Kidney (tissue), 14 donors: ENCODE data around the gene KDM6A. TPM values are rescaled to one million over a fixed set of nuclear protein-coding genes. Genes with fewer than 3 reads are reported as not detected.

ENCODE experiments used
- DNase-seq, 5 donors: peaks; one replicate each; pipeline ENCODE4 v3.0.0-alpha.2; 2013 to 2020
- FAIRE-seq: peaks from 2 replicates; lab custom pipeline; 2012; peaks lifted over from hg19 to GRCh38; lab: Jason Lieb, UNC
- H3K27ac ChIP-seq, 2 donors: one replicate each; pipeline ENCODE4 v1.7.0; 2013; ENCODE audit warnings: low read depth in 2 of 2, low read length in 2 of 2, inconsistent platforms in 1 of 2
- H3K27me3 ChIP-seq: one replicate; pipeline ENCODE4 v1.7.1; 2013; ENCODE audit warnings: low read length, inconsistent platforms; ENCODE audit not compliant: control insufficient read depth, insufficient read depth
- H3K36me3 ChIP-seq, 3 donors: one replicate each; pipeline versions ENCODE4 v1.7.0 to v1.7.1; 2013; ENCODE audit warnings: low read length in 3 of 3, control low read depth in 1 of 3, inconsistent platforms in 1 of 3; ENCODE audit not compliant: insufficient read depth in 3 of 3, control insufficient read depth in 2 of 3
- H3K4me1 ChIP-seq, 3 donors: one replicate each; pipeline versions ENCODE4 v1.7.0 to v1.7.1; 2013; ENCODE audit warnings: low read length in 3 of 3, inconsistent platforms in 1 of 3, low read depth in 1 of 3; ENCODE audit not compliant: control insufficient read depth in 2 of 3, insufficient read depth in 2 of 3
- H3K4me3 ChIP-seq, 3 donors: one replicate each; pipeline versions ENCODE4 v1.7.0 to v1.8.1; 2013; ENCODE audit warnings: low read length in 3 of 3, control low read depth in 1 of 3, inconsistent platforms in 1 of 3
- H3K9ac ChIP-seq, 3 donors: one replicate each; pipeline versions ENCODE4 v1.7.0 to v1.7.1; 2013; ENCODE audit warnings: low read length in 3 of 3, control low read depth in 1 of 3, inconsistent platforms in 1 of 3
- H3K9me3 ChIP-seq, 3 donors: one replicate each; pipeline versions ENCODE4 v1.7.0 to v1.7.1; 2013; ENCODE audit warnings: low read length in 3 of 3, control low read depth in 1 of 3, inconsistent platforms in 1 of 3; ENCODE audit not compliant: control insufficient read depth in 2 of 3, insufficient read depth in 1 of 3
- CTCF ChIP-seq: IDR thresholded peaks from 3 replicates; pipeline ENCODE4 v1.5.1; 2012; ENCODE audit warnings: mild to moderate bottlenecking, moderate library complexity, borderline replicate concordance; ENCODE audit not compliant: insufficient read depth; ENCODE audit errors: extremely low read depth
- intact Hi-C: fragments of 100-400 bp; cut with DNase I; formaldehyde crosslinking; loops from one replicate; pipeline ENCODE4 v1.11.1; 2022
- polyA plus RNA-seq: library from polyadenylated mRNA; stranded (reverse); fragments of 350-450 nt; fragmentation: Illumina TruSeq; extraction: RNeasy Lipid Tissue Mini Kit (QIAGEN cat#74804); gene quantifications from one replicate; pipeline ENCODE4 v1.2.3, GENCODE V29; 2014; ENCODE audit warnings: low read depth, low replicate concordance; ENCODE audit not compliant: insufficient read depth
- total RNA-seq: library from RNA; stranded (reverse); fragmentation: NEBNext Ultra II Directional; extraction: Animal tissue kit (Norgen Biotek cat#: 25700); gene quantifications from one replicate; pipeline ENCODE4 v1.2.1, GENCODE V29; 2021
- donor health status: control.
- donor health status: control.
- donor health status: control.
- donor health status: control.
- donor health status: control.
- donor health status: DM: yes; HTN: yes; CAD: no.
- donor health status: Normal renal cell carcinoma (clear cell type).

Gene KDM6A
- total and polyA plus RNA-seq, 2 donors from 2014 or later = 7.7 to 40.8 TPM

DNA sequence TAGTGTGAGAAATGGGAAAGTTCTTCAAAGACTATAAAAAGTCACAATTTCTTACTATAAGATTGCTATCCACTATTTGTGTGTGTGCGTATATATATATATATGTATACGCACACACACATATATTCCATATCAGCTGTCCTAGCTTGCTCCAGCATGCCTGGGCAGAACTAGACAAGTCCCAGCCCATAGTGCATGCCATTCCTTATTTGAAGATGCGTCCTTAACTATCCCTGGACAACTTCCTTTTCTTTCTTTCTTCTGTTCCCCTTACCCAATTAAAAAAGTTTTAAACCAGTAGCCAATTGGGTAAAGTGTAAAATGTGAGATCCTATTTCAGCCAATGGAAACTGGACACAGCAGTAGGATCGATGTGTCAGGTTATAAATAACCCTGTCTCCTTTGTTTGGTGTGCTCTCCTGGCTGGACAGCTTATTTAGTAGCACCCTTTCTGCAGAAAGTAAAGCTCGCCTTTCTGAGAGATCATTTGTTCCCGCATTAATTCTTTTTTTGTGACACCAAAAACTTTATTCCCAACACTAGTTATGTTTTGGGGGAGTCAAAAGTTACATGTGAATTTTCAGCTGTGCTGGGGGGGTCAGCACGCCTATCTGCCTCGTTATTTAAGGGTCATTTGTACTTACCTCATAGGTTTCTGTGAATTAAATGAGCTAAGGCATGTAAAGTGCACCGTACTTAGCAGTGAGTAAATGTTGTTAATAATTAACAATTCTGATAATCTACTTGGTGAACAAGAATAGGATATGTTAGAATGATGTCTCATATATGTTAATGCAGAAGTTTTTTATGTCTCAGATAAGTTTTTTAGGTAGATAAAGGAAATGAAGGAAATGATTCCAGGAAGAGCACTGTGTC lies 40.9 kb downstream of the KDM6A start:
- H3K4me3 ChIP-seq = no peak overlapping the region
- intact Hi-C loops = no loop called here
- no peak for FAIRE-seq
- TF ChIP-seq CTCF = no peak
- no peak for DNase-seq
- H3K36me3 ChIP-seq = no peaks in the 10 kb centered on the region
- no peaks in the 10 kb centered on the region for H3K9me3 ChIP-seq
- peaks cover 0 to 9% (median 3%) of the 10 kb centered on the region in 3 donors for H3K4me1 ChIP-seq
- no peak overlapping the region for H3K27ac ChIP-seq
- no peaks in the 10 kb centered on the region for H3K27me3 ChIP-seq
- no peak overlapping the region for H3K9ac ChIP-seq

DNA sequence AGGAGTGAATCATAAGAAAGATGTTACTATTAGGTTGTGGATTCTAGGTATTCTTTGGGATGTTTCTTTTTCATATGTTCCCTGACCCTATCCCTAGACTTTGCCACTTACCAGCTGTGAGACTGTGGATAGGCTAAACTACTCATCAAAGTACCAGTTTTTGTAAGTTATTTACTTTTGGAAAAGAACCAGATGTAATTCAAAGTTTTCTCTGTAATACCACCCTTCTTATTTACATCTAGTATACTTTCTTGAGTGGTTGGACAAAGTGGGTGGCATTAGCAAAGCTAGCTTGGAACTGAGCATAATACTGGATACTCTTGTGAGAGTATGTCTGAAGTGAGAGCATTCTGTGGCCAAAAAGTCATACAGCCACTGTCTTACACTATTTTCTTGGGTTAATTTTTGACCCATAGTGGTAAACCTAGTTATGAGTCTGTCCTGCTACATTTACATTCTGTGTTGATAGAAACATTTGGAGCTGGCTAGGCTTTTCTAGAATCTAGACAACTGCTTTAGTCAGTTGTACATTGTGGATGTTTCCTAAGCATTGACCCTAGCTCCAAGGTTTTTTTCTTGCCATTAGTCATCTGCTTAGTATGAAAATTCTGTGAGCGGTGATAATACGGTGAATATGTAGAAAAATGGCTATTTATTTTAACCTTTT lies 41.7 kb downstream of the KDM6A start:
- TF ChIP-seq CTCF = no peak
- FAIRE-seq (no peak), DNase-seq (no peak)
- Histone ChIP-seq H3K4me3 (no peak overlapping the region), H3K27ac (peak overlapping the region in 1 of 2 donors; percentile 17), H3K9ac (no peak overlapping the region), H3K27me3 (no peaks in the 10 kb centered on the region), H3K9me3 (no peaks in the 10 kb centered on the region), H3K4me1 (peaks cover 0 to 9% (median 3%) of the 10 kb centered on the region in 3 donors), H3K36me3 (no peaks in the 10 kb centered on the region)
- intact Hi-C loops = no loop called here

- no peaks in the 10 kb centered on the region for H3K9me3 ChIP-seq
- TF ChIP-seq CTCF = no peak
- no peak overlapping the region for H3K4me3 ChIP-seq
- peaks cover 0 to 9% (median 3%) of the 10 kb centered on the region in 3 donors for H3K4me1 ChIP-seq
- intact Hi-C loops = no loop called here
- H3K36me3 ChIP-seq = no peaks in the 10 kb centered on the region
- no peak overlapping the region for H3K27ac ChIP-seq
- no peaks in the 10 kb centered on the region for H3K27me3 ChIP-seq
- H3K9ac ChIP-seq = no peak overlapping the region
- DNase-seq (no peak), FAIRE-seq (no peak)
Observed at GRCh38 chrX:44915361-44915868, 42.4 kb downstream of the KDM6A start.
